GM08714 (cell line): ENCODE results near the gene GPX7.

Source experiments
- H3K4me3 ChIP-seq: fragments of 200-500 bp; sonication (Bioruptor generic); 2 replicates; pipeline ENCODE4 v1.5.1; 2014; ENCODE audit warnings: mild to moderate bottlenecking, low read length, inconsistent platforms
- ZNF274 ChIP-seq: IDR thresholded peaks from 2 replicates; pipeline ENCODE4 v1.6.1; 2012; ENCODE audit warnings: mild to moderate bottlenecking, low read depth, low read length

GPX7 gene

GRCh38 chr1:52651904-52652303 lies 49.7 kb downstream of the GPX7 start:
- no peak for TF ChIP-seq ZNF274
- no peak overlapping the region for H3K4me3 ChIP-seq

GRCh38 chr1:52653207-52653849 lies 51.2 kb downstream of the GPX7 start:
- H3K4me3 ChIP-seq: no peak overlapping the region
- TF ChIP-seq ZNF274: no peak

GRCh38 chr1:52654063-52654462 lies 51.9 kb downstream of the GPX7 start:
- no peak overlapping the region for H3K4me3 ChIP-seq
- no peak for TF ChIP-seq ZNF274

- no peak for TF ChIP-seq ZNF274
- no peak overlapping the region for H3K4me3 ChIP-seq
Observed at GRCh38 chr1:52657702-52658101, 55.5 kb downstream of the GPX7 start.
